HEK293 (cell line): ENCODE data around the gene MRC2.
A peak's percentile ranks its signal among the peaks of the same experiment; 100 is the strongest.

ENCODE experiments used
- CTCF ChIA-PET: fragments of 350-600 bp; formaldehyde crosslinking; extraction: SDS; loops from one replicate; lab custom pipeline; 2021; ENCODE audit warnings: antibody characterized with exemption; lab: Yijun Ruan, JAX
- POLR2A ChIA-PET: fragments of 300-600 bp; formaldehyde crosslinking; extraction: SDS; loops from one replicate; lab custom pipeline; 2020; ENCODE audit warnings: antibody characterized with exemption, inconsistent platforms; lab: Yijun Ruan, JAX
- H3K27ac ChIP-seq: fragments of 200-500 bp; sonication (Bioruptor generic); 2 replicates; pipeline ENCODE4 v1.5.1; 2014; ENCODE audit warnings: low read depth, low read length, control low read depth, inconsistent platforms; ENCODE audit errors: extremely low read depth
- H3K36me3 ChIP-seq, 2 experiments: fragments of 200-500 bp in 1 of 2; sonication (Bioruptor generic) in 1 of 2; 1 replicate in 1 of 2; 2 replicates in 1 of 2; pipeline ENCODE4 v1.5.1; 2014 to 2017; ENCODE audit warnings: inconsistent platforms in 2 of 2, low read length in 2 of 2; ENCODE audit not compliant: control insufficient read depth in 2 of 2, insufficient read depth in 1 of 2
- H3K4me1 ChIP-seq: fragments of 200-500 bp; sonication (Bioruptor generic); 2 replicates; pipeline ENCODE4 v1.5.1; 2014; ENCODE audit warnings: mild to moderate bottlenecking, low read length, inconsistent platforms; ENCODE audit not compliant: control insufficient read depth, insufficient read depth
- H3K4me3 ChIP-seq: 2 replicates; pipeline ENCODE4 v1.5.1; 2011; ENCODE audit warnings: low read depth, mild to moderate bottlenecking, control low read depth, low read length, moderate library complexity
- H3K9me3 ChIP-seq: fragments of 200-500 bp; sonication (Bioruptor generic); 2 replicates; pipeline ENCODE4 v1.5.1; 2014; ENCODE audit warnings: low read depth, low read length, inconsistent platforms; ENCODE audit not compliant: control insufficient read depth, insufficient read depth
- ZBTB8A ChIP-seq: fragments of 450-650 bp; formaldehyde crosslinking; IDR thresholded peaks from 2 replicates; pipeline ENCODE4 v1.5.1; 2016; ENCODE audit warnings: missing biosample characterization, missing genetic modification characterization
- ZNF121 ChIP-seq: fragments of 450-650 bp; formaldehyde crosslinking; IDR thresholded peaks from 2 replicates; pipeline ENCODE4 v1.5.1; 2016; ENCODE audit warnings: missing biosample characterization, missing genetic modification characterization
- ZNF140 ChIP-seq: fragments of 450-650 bp; formaldehyde crosslinking; IDR thresholded peaks from 2 replicates; pipeline ENCODE4 v1.5.1; 2016; ENCODE audit warnings: missing biosample characterization, missing genetic modification characterization
- ZNF426 ChIP-seq: fragments of 450-650 bp; formaldehyde crosslinking; IDR thresholded peaks from 2 replicates; pipeline ENCODE4 v1.5.1; 2017; ENCODE audit warnings: missing biosample characterization, missing genetic modification characterization, mild to moderate bottlenecking, inconsistent platforms, moderate library complexity
- ZNF555 ChIP-seq: fragments of 450-650 bp; formaldehyde crosslinking; conservative IDR thresholded peaks from 2 replicates; pipeline ENCODE4 v1.5.1; 2017; ENCODE audit warnings: missing biosample characterization, mild to moderate bottlenecking, missing genetic modification characterization, inconsistent platforms
- ZNF558 ChIP-seq: fragments of 450-650 bp; formaldehyde crosslinking; IDR thresholded peaks from 2 replicates; pipeline ENCODE4 v1.5.1; 2016; ENCODE audit warnings: missing biosample characterization, missing genetic modification characterization
- ZNF623 ChIP-seq: fragments of 450-650 bp; formaldehyde crosslinking; IDR thresholded peaks from 2 replicates; pipeline ENCODE4 v1.5.1; 2016; ENCODE audit warnings: missing biosample characterization, missing genetic modification characterization
- ZNF654 ChIP-seq: fragments of 450-650 bp; formaldehyde crosslinking; IDR thresholded peaks from 2 replicates; pipeline ENCODE4 v1.5.1; 2016; ENCODE audit warnings: low read depth, missing biosample characterization, missing genetic modification characterization
- ZNF664 ChIP-seq: fragments of 450-650 bp; formaldehyde crosslinking; IDR thresholded peaks from 2 replicates; pipeline ENCODE4 v1.5.1; 2016; ENCODE audit warnings: missing biosample characterization, missing genetic modification characterization
- ZNF830 ChIP-seq: fragments of 450-650 bp; IDR thresholded peaks from 2 replicates; pipeline ENCODE4 v1.5.0; 2018; ENCODE audit warnings: missing biosample characterization, missing genetic modification characterization, low read depth, mild to moderate bottlenecking, moderate library complexity
- ZXDB ChIP-seq: fragments of 450-650 bp; formaldehyde crosslinking; IDR thresholded peaks from 2 replicates; pipeline ENCODE4 v1.5.1; 2016; ENCODE audit warnings: missing biosample characterization, missing genetic modification characterization
- TF ChIP-seq, protein P1 (sequence below): fragments of 450-650 bp; formaldehyde crosslinking; IDR thresholded peaks from 2 replicates; pipeline ENCODE4 v1.5.1; 2016; ENCODE audit warnings: missing biosample characterization, missing genetic modification characterization, borderline replicate concordance
- TF ChIP-seq, protein P2 (sequence below): fragments of 450-650 bp; formaldehyde crosslinking; conservative IDR thresholded peaks from 2 replicates; pipeline ENCODE4 v1.5.1; 2016; ENCODE audit warnings: low read depth, missing biosample characterization, missing genetic modification characterization
- TF ChIP-seq, protein P3 (sequence below): fragments of 450-650 bp; formaldehyde crosslinking; IDR thresholded peaks from 2 replicates; pipeline ENCODE4 v1.5.1; 2016; ENCODE audit warnings: missing biosample characterization, missing genetic modification characterization
- TF ChIP-seq, protein P4 (sequence below): fragments of 450-650 bp; formaldehyde crosslinking; IDR thresholded peaks from 2 replicates; pipeline ENCODE4 v1.5.1; 2016; ENCODE audit warnings: missing biosample characterization, missing genetic modification characterization

The MRC2 gene

DNA sequence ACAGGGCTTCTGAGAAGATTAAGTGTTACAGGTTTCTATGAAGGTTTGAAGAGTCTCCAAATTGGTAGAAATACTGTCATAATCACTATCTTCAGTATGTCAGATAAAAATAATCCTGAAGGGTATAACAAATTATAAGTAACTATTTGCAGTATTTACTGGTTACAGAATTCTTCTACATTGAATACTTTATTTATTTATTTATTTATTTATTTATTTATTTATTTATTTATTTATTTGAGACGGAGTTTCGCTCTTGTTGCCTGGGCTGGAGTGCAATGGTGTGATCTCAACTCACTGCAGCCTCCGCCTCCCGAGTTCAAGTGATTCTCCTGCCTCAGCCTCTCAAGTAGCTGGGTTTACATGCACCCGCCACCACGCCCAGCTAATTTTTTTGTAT, 23.7 kb upstream of the MRC2 start (continued):
- TF ChIP-seq ZNF558 (tag by site-specific recombination) (peak; percentile 78), ZNF664 (tag by site-specific recombination) (peak; percentile 65; the same call in 1 of the 2 replicates), ZNF555 (tag by site-specific recombination) (peak; percentile 86), ZNF426 (tag by site-specific recombination) (peak; percentile 91), ZNF623 (tag by site-specific recombination) (peak; percentile 73), ZXDB (tag by site-specific recombination) (peak; percentile 67), ZBTB8A (tag by site-specific recombination) (peak; percentile 75), ZNF654 (tag by site-specific recombination) (peak; percentile 27), ZNF140 (peak; percentile 80), ZNF121 (0 out of 2 replicates have a peak, but pooled peaks have one; percentile 35)
- TF ChIP-seq, protein P1, sequence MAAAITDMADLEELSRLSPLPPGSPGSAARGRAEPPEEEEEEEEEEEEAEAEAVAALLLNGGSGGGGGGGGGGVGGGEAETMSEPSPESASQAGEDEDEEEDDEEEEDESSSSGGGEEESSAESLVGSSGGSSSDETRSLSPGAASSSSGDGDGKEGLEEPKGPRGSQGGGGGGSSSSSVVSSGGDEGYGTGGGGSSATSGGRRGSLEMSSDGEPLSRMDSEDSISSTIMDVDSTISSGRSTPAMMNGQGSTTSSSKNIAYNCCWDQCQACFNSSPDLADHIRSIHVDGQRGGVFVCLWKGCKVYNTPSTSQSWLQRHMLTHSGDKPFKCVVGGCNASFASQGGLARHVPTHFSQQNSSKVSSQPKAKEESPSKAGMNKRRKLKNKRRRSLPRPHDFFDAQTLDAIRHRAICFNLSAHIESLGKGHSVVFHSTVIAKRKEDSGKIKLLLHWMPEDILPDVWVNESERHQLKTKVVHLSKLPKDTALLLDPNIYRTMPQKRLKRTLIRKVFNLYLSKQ (tag by site-specific recombination) = 0 out of 2 replicates have a peak, but pooled peaks have one; percentile 40
- TF ChIP-seq, protein P2, sequence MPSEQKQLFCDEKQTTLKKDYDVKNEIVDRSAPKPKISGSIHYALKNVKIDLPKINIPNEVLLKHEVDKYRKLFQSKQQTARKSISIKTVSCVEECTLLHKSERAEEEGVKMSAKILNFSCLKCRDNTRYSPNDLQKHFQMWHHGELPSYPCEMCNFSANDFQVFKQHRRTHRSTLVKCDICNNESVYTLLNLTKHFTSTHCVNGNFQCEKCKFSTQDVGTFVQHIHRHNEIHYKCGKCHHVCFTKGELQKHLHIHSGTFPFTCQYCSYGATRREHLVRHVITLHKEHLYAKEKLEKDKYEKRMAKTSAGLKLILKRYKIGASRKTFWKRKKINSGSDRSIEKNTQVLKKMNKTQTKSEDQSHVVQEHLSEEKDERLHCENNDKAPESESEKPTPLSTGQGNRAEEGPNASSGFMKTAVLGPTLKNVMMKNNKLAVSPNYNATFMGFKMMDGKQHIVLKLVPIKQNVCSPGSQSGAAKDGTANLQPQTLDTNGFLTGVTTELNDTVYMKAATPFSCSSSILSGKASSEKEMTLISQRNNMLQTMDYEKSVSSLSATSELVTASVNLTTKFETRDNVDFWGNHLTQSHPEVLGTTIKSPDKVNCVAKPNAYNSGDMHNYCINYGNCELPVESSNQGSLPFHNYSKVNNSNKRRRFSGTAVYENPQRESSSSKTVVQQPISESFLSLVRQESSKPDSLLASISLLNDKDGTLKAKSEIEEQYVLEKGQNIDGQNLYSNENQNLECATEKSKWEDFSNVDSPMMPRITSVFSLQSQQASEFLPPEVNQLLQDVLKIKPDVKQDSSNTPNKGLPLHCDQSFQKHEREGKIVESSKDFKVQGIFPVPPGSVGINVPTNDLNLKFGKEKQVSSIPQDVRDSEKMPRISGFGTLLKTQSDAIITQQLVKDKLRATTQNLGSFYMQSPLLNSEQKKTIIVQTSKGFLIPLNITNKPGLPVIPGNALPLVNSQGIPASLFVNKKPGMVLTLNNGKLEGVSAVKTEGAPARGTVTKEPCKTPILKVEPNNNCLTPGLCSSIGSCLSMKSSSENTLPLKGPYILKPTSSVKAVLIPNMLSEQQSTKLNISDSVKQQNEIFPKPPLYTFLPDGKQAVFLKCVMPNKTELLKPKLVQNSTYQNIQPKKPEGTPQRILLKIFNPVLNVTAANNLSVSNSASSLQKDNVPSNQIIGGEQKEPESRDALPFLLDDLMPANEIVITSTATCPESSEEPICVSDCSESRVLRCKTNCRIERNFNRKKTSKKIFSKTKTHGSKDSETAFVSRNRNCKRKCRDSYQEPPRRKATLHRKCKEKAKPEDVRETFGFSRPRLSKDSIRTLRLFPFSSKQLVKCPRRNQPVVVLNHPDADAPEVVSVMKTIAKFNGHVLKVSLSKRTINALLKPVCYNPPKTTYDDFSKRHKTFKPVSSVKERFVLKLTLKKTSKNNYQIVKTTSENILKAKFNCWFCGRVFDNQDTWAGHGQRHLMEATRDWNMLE (tag by site-specific recombination) = peak; percentile 85

DNA sequence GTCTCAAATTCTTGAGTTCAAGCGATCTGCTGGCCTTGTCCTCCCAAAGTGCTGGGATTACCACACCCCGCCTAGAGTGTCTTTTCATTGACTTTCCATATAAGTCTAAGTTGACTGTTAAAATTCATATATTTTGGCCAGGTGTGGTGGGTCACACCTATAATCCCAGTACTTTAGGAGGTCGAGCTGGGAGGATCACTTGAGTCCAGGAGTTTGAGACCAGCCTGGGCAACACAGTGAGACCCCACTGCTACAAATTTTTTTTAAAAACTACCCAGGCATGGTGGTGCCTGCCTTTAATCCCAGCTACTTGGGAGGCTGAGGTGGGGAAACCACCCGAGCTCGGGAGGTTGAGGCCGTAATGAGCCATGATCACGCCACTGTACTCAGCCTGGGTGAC, 21.9 kb upstream of the MRC2 start:
- ChIA-PET POLR2A (no interaction called here), CTCF (no interaction called here)
- H3K4me1 ChIP-seq = no peaks in the 10 kb centered on the region
- no peak overlapping the region for H3K27ac ChIP-seq
- no peaks in the 10 kb centered on the region for H3K9me3 ChIP-seq
- no peak overlapping the region for H3K4me3 ChIP-seq
- TF ChIP-seq, protein P3, sequence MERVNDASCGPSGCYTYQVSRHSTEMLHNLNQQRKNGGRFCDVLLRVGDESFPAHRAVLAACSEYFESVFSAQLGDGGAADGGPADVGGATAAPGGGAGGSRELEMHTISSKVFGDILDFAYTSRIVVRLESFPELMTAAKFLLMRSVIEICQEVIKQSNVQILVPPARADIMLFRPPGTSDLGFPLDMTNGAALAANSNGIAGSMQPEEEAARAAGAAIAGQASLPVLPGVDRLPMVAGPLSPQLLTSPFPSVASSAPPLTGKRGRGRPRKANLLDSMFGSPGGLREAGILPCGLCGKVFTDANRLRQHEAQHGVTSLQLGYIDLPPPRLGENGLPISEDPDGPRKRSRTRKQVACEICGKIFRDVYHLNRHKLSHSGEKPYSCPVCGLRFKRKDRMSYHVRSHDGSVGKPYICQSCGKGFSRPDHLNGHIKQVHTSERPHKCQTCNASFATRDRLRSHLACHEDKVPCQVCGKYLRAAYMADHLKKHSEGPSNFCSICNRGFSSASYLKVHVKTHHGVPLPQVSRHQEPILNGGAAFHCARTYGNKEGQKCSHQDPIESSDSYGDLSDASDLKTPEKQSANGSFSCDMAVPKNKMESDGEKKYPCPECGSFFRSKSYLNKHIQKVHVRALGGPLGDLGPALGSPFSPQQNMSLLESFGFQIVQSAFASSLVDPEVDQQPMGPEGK = no peak
- TF ChIP-seq, protein P4, sequence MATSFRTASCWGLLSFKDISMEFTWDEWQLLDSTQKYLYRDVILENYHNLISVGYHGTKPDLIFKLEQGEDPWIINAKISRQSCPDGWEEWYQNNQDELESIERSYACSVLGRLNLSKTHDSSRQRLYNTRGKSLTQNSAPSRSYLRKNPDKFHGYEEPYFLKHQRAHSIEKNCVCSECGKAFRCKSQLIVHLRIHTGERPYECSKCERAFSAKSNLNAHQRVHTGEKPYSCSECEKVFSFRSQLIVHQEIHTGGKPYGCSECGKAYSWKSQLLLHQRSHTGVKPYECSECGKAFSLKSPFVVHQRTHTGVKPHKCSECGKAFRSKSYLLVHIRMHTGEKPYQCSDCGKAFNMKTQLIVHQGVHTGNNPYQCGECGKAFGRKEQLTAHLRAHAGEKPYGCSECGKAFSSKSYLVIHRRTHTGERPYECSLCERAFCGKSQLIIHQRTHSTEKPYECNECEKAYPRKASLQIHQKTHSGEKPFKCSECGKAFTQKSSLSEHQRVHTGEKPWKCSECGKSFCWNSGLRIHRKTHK (tag by site-specific recombination) = no peak
- TF ChIP-seq ZNF121 (peak; percentile 53; the same call in 1 of the 2 replicates), ZNF830 (tag by site-specific recombination) (no peak)
- TF ChIP-seq, protein P2 (tag by site-specific recombination) = no peak
- TF ChIP-seq, all 188 proteins: peak for 1
- peaks cover 86 to 87% of the 10 kb centered on the region in 2 experiments for H3K36me3 ChIP-seq
